Measurements from ENCODE around the gene IFRD1. TPM values are rescaled to one million over a fixed set of nuclear protein-coding genes. Genes with fewer than 3 reads are reported as not detected.

IFRD1 gene, protein sequence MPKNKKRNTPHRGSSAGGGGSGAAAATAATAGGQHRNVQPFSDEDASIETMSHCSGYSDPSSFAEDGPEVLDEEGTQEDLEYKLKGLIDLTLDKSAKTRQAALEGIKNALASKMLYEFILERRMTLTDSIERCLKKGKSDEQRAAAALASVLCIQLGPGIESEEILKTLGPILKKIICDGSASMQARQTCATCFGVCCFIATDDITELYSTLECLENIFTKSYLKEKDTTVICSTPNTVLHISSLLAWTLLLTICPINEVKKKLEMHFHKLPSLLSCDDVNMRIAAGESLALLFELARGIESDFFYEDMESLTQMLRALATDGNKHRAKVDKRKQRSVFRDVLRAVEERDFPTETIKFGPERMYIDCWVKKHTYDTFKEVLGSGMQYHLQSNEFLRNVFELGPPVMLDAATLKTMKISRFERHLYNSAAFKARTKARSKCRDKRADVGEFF
- 82.6 TPM for total RNA-seq
- long read RNA-seq, transcript IFRD1-205 (4 exons, 1,938 nt): minor isoform, 8 of 194 reads
- long read RNA-seq, transcript IFRD1-202 (12 exons, 2,290 nt): major isoform, 156 of 194 reads
- long read RNA-seq, partial matches to known transcripts: 10 of 194 reads
- long read RNA-seq, other reads (novel, unspliced or antisense): 18 of 194 reads

GRCh38 chr7:112449902-112450806 is at the start of gene IFRD1:
TSS of gene IFRD1 (plus strand) at chr7:112450460. CDS start at chr7:112450689, 229 bp downstream.
- peak; percentile 100 for DNase-seq (ENCODE audit: low spot score)

GRCh38 chr7:112404321-112404720 is 45.9 kb upstream of the IFRD1 start:
- no peak for DNase-seq (ENCODE audit: low spot score)

DNA sequence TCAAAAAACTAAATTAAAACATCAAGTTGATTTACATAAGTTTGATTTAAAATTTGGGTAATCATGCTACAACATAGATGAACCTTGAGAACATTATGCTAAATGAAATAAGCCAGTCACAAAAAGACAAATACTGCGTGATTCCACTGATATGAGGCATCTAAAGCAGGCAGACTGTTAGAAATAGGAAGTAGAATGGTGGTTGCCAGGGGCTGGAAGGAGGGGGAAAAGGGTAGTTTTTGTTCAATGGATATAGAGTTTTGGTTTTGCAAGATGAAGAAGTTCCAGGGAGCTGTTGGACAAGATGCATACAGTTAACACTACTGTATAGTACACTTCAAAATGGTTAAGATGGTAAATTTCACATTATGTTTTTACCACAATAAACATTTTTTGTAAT is 45.0 kb upstream of the IFRD1 start:
- DNase-seq (ENCODE audit: low spot score): no peak

DNA sequence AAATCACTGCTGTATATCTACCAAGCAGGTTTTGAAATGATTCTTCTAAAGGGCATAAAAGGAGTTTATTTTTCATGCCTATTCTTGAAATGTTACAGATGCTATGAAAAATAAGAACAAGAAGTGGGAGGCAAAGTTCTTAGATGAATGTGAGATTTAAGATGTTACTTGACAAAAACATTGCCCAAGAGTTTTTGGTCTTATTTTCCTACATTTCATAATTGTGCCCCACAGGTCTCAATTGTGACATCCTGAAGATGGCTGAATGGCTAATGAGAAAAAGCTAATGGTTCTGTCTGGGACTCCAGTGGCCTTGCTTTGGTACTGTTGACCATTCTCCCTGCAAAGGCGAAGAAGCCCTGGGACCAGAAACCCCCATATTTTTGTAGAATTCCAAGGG is 43.0 kb upstream of the IFRD1 start:
- DNase-seq (ENCODE audit: low spot score): no peak

GRCh38 chr7:112410092-112410491 is 40.2 kb upstream of the IFRD1 start:
- no peak for DNase-seq (ENCODE audit: low spot score)

DNA sequence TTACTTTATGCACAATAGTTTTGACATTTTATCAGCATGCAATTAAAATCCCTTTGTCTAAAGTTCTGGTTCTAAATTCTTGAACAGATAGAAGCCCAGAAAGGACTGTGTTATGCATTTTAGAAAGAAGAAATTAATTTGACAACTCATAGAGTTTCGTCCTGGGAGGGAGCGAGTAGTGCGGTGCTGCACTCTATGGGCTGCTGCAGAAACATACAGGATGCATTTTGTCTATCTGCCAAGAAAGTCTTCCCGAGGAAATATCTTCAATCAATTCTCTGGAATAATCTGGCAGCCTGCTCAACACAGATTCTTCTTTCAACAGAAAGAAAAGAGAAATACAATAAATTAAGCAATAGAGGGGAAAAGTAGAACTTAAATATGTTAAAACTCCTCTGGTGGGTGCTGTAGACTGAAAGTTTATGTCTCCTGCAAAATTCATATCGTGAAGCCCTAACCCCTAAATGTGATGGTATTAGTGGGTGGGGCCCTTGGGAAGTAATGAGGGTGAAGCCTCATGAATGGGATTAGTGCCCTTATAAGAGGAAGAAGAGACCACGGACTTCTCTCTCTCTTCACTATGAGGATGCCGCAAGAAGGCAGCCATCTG is 39.0 kb upstream of the IFRD1 start:
- DNase-seq (ENCODE audit: low spot score): no peak

DNA sequence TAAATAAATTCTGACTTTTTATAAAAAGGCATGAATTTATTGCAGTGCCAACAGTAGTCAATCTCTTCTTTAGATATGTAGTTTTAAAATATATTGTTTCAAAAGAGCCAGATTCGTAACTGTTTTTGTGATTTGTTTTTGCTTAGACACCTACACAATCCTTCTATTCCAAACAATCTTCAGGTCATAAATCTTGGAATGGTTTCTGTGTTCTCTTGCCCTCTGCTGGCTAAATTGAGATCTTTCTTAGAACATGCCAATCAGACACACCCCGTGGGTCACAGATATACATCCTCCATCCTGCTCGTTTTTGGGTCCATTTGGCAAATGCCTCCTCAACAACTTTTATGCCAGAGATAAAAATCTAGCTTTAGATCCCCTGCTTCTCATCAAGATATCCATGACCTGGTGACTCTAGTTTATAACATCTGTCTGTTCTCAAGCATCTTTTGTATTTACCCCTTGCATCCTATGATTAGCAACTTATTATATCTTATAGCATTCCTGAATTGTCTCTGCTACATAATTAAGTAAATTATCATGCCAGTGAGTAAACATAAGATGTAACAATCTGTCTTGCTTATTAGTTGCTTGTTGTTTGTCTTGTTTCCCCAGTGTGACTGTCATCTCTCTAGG is 35.3 kb upstream of the IFRD1 start:
- no peak for DNase-seq (ENCODE audit: low spot score)

- DNase-seq (ENCODE audit: low spot score): no peak
Measured at GRCh38 chr7:112416127-112416526, 34.1 kb upstream of the IFRD1 start.

DNA sequence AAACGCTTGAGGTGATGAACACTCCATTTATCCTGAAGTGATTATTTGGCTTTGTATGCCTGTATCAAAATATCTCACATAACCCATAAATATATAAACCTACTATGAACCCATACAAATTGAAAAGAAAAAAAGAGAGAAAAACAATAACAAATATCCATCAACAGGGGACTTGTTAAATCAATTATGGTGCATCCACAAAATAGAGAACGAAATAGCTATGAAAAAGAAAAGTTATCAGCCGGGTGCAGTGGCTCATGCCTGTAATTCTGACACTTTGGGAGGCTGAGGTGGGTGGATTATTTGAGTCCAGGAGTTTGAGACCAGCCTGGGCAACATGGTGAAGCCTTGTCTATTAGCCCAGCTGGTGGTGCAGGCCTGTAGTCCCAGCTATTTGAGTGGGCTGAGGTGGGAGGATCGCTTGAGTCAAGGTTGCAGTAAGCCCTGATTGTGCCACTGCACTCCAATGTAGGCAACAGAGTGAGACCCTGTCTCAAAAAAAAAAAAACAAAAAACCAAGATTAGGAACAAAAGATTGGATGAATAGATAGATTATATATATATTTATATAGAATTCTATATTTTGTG is 30.6 kb upstream of the IFRD1 start:
- DNase-seq (ENCODE audit: low spot score): no peak

GRCh38 chr7:112420236-112420861 is 29.9 kb upstream of the IFRD1 start:
- no peak for DNase-seq (ENCODE audit: low spot score)

GRCh38 chr7:112421666-112422486 is 28.4 kb upstream of the IFRD1 start:
- DNase-seq (ENCODE audit: low spot score): no peak

DNA sequence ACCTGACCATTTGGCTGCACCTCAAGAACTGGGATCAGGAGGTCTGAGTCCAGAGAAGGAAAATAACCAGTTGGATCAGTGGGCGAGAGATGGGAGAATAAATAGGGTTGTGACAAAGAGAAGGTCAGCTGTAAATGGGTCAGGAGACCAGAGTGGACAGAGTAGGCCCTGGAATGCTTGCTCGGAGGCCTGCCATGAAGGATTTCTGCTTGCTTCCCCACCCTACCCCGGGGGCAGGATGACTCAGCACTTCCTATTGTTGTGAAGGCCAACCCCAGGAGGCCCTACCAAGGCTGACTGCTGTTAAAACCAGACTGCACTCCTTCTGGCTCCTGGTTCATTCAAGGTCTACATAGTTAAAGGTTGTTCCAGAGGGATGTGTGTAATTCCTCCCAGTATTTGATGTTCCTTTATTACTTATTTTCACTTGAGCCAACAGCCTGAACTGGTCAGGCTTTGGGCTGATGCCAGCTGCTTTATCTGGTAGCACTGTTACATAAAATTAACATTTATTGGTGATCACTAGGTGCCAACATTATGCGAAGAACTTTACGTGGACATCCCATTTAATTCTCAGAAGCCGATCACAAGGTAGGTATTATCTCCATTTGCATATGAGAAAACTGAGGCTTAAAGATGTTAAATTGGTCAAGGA is 27.3 kb upstream of the IFRD1 start:
- no peak for DNase-seq (ENCODE audit: low spot score)

GRCh38 chr7:112423987-112424386 is 26.3 kb upstream of the IFRD1 start:
- DNase-seq (ENCODE audit: low spot score): no peak

DNA sequence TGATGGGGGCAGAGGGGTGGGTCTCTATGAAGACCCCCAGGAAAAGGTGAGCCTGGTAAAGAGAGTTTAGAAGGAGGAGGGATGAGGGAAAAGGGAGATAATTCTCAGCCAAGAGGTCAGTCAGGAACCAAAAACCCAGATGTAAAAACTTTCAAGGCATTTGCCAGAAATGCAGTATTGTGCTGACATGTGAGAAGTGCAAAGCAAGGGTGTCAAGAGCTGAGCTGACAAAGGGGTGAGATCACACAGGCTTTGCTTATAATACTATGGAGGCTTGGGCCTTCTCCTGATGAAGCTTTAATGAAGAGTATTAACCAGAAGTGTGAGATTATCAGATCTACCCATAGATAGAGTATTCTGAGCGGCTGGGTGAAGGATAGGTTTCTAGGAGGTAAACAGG is 22.3 kb upstream of the IFRD1 start:
- DNase-seq (ENCODE audit: low spot score): no peak

- no peak for DNase-seq (ENCODE audit: low spot score)
Measured at GRCh38 chr7:112428715-112429114, 21.5 kb upstream of the IFRD1 start.

DNA sequence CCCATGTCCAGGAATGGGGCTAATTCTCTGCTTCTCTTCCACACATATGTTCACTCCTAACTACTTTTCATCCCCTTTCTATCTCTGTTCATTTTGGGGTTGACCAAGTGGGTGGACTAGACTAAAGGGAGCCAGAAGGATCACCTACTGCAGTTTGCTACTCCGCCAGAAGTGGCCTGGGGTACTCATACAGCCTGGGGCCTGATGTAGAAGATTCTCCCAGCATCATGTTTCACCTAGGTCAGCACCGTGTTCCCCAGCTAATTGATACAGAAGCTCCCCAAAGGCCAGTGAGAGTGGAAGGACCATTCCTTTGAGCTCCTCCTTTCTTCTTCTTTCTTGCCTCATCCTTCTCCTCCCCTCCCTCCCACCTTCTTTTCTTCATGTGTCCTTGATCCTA is 19.6 kb upstream of the IFRD1 start:
- no peak for DNase-seq (ENCODE audit: low spot score)

DNA sequence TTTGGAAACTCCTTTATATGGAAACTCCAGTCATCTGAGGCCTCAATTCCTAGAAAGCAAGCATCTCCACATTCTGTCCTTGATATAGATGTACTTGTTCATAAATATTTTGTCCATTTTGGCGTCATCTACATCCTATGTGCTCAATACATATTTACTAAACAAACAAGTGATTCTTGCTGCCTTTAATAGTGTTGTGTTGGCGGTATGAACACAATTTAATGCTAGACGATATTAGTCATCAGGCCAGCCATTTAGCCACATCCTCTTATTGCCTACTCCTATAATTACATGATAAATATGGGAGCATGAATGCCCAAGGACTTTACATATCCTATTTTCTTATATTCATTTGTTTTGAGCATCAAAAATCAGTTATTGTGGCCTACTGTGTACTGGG is 18.5 kb upstream of the IFRD1 start:
- DNase-seq (ENCODE audit: low spot score): no peak

DNA sequence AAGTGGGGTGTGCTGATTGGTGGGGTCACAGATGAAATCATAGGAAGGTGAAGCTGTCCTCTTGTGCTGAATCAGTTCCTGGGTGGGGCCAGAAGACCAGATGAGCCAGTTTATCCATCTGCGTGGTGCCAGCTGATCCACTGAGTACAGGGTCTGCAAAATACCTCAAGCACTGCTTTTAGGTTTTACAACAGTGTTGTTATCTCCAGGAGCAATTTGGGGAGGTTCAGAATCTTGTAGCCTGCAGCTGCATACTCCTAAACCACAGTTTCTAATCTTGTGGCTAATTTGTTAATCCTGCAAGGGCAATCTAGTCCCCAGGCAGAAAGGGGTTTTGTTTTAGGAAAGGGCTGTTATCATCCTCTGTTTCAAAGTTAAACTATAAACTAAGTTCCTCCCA is 17.0 kb upstream of the IFRD1 start:
- no peak for DNase-seq (ENCODE audit: low spot score)

GRCh38 chr7:112437072-112437471 is 13.2 kb upstream of the IFRD1 start:
- no peak for DNase-seq (ENCODE audit: low spot score)
